ENCODE results near the gene NHERF2.

Gene NHERF2

DNA sequence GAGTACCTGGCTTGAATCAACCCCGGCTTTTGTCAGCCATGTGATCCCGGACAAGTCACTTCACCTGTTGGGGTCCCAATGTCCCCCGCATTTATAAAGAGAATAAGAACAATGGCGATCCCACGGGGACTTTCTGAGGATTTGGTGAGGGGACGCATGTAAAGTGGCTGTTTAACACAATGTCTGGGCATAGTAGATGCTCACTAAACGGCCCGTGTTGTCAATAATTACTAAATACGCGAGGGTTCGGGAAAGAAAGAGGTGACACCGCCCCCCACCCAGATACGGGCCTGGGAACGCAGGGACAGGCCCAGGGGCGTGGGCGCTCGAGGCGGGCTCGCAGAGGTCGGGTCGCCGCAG is 35.1 kb upstream of the NHERF2 start:
- DNase-seq, result no peak

DNA sequence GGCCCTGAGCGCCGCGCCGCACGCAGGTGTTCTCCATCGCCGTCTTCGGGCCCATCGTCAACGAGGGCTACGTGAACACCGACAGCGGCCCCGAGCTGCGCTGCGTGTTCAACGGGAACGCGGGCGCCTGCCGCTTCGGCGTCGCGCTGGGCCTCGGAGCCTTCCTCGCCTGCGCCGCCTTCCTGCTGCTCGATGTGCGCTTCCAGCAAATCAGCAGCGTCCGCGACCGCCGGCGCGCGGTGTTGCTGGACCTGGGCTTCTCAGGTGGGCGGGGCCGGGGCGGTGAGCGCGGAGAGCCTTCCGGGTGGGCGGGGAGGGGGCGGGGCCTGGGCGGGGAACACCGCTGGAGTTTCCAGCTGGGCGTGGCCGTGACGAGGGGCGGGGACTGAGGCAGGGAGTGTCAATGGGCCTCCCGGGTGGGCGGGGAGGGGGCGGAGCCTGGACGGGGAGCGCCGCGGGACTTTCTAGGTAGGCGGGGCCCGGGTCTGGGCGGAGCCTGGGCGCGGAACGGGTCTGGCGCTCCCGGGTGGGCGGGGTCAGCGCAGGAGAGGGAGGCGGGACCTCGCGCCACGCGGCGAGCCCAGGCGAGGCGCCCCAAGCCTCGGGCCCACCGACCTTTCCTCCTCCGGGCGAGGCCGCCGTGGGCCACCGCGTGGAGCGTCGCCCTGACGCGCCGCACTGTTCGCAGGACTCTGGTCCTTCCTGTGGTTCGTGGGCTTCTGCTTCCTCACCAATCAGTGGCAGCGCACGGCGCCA is 34.6 kb upstream of the NHERF2 start:
- DNase-seq, result no peak

DNA sequence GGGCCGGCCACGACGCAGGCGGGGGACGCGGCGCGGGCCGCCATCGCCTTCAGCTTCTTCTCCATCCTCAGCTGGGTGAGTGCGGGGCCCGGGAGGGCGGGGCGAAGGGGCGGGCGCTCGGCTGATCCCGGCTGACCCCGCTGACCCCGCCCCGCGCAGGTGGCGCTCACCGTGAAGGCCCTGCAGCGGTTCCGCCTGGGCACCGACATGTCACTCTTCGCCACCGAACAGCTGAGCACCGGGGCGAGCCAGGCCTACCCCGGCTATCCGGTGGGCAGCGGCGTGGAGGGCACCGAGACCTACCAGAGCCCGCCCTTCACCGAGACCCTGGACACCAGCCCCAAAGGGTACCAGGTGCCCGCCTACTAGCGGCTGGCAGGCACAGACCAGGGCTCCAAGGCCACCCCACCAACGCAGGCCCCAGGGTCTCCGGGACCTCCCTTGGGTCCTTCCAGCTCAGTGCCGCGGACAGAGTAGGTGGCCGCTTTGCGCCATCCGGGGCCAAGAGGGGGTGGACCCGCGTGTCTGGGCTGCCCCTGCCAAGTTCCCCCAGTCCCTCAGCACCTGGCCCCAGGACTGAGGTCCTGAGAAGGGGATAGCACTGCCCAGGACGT is 33.9 kb upstream of the NHERF2 start:
- no peak for DNase-seq

DNA sequence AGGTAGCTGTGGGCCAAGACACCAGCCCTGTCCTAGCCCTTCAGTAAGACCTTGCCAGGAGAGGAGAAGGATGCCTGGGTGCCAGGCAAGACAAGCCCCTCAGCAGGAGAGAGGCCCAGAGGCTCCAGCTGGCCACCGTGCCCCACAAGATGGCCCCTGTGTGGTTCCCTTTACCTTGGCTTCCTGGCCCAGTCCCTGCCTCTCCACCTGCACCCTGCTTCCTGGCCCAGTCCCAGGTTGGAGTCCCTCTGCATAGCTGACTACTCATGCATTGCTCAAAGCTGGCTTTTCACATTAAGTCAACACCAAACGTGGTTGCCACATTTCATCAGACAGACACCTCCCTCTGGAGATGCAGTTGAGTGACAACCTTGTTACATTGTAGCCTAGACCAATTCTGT is 33.0 kb upstream of the NHERF2 start:
- DNase-seq, result no peak

DNA sequence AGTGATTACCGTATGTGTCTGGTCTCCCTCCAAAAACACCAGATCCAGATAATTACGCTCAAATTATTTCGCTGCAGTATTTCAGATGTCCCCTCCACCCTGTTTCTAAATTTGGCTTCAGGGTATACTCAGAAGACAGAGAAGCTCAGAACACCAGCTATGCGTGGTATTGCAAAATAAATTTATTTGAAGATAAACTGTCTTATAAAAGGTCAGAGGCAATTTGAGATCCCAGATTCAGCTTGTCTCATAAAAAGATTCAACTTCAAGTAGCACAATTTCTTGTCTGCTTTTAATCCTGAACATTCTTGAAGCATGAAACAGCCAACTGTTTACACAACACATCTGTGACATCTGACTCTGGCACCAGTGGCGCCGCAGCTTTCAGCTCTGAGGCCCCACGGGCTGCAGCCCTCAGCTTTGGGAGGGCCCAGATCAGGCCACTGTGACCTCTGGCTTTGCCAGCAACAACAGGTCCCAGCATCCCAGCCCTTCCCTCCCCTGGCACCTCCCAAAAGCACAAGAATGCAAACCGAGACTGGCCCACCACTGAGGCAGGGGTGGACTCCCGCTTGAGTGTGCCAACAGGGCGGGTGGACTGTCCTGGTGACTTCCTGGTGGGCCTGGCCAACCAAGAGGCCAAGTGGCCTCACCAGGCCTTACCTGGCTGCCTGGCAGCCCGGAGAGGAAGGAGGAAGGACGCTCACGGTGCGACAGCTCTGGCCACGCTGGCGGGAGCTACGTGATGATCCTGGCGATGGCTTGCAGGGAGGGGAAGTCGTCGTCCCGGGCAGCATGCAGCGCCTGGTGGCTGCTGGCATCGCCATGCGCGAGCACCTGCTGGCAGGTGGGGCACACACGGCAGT is 29.0 kb upstream of the NHERF2 start:
- no peak for DNase-seq

DNA sequence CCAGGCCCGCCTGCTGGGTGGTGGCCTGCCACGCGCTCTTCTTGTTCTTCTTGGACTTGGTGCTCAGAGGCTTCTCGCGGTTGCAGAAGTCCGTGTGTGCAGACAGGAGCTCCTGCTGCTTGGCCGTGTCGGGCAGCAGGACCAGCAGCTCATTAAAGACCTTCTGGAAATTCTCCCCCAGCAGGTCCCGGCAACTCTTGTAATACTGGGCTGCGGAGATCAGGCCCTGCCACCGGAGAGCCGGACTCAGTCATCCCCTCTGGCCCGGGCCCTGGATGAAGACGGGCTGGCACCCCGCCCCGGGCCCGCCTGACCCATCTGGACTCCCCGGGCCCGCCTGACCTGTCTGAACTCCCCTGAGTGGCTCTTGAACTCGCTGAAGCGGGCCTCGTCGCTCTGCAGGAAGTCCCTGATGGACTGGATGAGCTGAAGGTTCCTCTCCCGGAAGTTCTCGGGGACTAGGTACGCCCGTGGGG is 28.3 kb upstream of the NHERF2 start:
- DNase-seq, result no peak

DNA sequence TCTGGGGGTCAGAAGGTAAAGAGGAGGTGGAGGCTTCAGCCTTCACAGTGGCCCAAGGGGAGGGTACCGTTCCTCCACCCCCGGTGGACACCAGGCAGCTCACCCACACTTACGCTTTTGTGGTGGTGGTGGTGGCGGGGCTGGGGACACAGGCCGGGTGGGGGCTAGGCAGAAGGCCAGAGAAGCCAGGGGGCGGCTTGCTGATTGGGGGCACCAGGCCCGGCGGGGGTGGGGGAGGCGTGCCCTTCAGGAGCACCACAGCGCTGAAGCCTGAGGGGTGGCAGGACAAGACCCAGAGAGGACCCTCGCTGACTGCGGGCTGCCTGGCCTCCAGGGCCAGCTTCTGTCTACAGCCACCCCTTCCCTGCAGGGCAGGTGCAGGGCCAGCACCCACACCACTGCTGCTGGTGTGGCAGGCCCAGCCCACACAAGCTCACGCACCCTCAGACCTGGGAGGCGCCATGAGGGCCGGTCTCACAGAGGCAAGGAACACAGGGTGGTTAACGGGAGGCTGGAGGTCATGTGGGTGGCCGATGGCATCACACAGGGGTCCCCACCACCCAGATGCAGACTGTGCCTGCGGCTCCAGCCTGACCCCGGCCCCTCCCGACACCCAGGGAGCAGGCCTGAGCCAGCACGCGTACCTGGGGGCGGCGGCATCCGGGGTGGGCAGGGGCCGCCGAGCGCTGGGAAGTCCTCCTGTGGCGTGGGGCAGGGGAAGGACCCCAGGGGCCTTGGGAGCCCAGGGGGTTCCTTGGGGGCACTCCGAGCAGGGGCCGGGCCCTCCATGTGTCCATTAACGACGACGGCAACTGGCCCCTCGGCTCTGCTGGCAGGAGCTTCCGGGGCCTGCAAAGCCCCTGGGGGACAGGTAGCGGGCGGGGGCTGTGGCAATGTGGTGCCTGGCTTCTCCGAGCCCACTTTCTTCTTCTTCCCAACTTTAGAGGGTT is 27.6 kb upstream of the NHERF2 start:
- DNase-seq, result no peak

DNA sequence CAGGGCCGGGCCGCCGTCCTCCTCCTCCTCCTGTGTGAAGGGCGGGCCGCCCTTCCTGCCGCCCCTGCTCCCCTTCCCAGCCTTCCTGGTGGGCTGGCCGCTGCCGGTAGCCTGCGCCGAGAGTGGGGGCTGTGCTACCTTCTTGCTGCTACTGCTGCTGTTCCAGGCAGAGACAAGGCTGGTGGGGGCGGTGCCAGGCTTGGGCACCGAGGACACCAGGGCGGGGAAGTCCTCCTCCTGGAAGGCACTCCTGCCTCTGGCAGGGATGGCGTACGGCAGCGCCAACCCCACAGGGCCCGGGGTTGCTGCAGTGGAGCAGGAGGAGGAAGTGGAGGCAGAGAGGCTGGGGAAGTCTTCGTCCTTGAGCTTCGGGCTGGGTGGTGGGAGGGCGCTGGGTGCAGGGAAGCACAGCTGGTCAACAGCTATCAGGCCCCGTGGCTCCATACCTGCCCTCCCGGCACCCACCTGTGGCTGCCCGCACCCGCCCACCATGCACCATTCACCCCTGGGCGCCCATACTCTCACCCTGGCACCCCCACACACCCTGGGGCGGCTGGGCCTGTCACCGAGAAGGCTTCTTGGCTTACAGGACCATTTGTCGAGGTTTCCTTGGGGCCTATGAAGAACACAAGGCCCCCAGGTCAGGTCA is 26.7 kb upstream of the NHERF2 start:
- no peak for DNase-seq

DNA sequence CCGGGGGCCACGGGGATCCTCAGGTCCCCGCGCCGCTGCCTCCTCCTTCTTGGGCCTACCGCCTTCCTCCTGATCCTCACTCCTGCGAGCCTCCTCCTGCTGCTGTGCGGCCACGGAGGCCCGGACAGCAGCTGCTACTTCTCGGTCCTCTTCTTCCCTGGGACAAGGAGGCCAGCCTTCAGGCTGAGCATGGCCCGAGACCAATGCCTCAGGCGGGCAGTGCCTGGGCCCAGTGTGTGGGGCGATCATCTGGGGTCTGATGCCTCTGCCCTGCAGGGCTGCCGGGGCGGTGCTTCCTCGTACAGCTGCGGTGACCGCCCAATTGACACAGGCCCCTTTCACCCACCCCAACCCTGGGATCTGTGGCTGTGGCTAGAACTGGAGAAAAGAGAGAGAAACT is 25.7 kb upstream of the NHERF2 start:
- DNase-seq, result no peak

DNA sequence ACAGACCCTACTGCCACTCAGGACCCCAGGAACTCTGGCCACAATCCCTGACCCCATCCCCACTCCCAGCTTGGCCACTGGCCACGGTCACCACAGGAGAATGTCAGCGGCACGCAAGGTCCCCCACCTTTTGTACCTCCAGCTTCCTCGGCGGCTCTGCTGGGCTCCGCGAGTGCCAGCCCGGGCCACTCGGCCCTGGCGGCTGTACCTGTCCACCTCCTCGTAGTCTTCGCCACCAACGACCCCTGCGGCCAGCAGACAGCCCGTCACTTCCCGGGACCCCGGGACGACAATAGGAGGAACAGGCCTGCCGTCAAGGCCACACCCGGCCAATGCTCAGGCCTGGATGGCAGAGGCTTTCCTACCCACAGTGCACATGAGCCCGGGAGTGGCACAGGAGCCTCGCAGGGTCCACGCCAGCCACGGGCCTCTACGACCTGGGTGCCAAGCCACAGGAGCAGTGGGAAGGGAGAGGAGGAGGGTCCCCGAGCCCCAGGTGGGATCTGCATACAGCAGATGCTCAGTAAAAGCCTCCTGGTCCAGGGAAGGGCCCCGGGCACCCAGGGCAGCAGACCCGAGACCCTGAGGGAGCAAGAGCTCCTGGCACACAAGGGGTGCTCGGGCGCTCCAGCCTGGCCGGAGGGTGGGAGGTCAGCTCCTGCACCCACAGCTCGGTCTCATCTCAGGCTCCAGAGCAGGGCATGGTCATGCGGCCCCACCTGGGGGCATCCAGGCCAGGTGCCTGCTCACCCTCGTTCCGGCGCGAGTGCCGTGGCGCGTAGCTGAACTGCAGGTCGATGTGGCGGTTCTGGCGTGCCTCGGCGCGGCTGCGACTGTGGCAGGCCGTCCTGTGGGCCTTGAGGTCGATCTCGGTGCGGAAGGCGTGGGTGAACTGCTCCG is 25.0 kb upstream of the NHERF2 start:
- DNase-seq, result no peak

DNA sequence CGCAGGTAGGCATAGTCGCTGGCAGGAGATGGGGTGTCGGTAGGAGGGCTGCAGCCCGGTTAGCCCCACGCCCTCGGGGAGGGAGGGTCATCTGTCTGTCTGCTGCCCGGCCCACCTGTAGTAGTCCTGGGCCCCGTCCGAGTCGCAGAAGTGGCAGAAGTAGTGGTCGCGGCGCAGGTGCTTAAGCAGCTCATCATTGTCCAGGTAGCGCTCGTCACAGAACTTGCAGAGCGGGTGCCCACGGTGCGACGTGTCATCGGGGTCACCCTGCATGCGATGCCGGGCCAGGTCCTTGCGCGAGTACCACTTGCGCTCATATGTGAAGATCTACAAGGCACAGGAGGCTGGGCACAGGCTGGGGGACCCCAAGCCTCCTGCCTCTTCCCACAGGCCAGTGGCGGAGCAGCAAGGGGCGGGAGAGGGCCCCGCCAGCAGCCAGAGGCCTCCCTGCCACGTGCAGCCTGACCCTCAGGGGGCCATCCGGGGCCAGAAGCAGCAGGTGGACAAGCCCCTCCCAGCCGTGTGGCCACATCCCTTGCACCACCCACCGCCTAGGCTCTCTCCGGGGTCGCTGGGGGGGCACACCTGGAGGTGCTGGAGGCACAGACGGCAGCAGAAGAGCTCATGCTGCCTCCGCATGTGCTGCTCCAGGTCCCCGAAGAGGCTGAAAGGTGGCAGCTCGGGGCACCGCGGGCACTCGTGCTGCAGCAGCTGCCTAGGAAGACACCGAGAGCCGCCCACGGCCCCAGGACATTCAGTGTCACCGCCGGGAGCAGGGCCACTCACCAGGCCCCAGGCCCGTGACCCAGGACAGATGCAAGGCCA is 24.1 kb upstream of the NHERF2 start:
- no peak for DNase-seq

DNA sequence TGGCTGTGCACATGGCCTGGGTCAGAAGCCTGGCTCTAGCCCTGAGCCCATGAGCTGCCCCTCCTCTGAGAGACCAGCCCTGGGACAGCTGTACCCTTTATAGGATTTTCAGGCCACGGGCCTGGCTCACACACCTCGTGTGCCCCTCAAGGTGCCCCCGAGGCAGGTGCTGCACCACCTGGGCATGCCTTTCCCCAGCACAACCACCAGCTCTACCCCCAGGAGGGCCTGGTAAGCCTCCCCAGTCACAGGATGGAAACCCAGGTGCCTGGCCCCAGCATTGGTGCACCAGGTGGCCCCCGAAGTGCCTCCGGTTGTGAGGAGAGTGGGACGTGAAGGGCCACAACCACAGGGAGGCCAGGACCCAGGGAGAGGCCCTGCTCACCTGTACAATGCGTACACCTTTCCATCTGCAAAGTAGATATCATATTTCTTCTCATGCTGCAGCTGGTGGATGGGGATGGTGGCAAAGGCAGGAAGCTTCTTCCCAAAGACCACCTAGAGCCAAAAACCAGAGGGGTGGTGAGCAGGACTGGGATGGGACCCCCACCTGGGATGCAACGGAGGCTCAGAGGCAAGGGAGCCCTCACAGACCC is 23.4 kb upstream of the NHERF2 start:
- no peak for DNase-seq

DNA sequence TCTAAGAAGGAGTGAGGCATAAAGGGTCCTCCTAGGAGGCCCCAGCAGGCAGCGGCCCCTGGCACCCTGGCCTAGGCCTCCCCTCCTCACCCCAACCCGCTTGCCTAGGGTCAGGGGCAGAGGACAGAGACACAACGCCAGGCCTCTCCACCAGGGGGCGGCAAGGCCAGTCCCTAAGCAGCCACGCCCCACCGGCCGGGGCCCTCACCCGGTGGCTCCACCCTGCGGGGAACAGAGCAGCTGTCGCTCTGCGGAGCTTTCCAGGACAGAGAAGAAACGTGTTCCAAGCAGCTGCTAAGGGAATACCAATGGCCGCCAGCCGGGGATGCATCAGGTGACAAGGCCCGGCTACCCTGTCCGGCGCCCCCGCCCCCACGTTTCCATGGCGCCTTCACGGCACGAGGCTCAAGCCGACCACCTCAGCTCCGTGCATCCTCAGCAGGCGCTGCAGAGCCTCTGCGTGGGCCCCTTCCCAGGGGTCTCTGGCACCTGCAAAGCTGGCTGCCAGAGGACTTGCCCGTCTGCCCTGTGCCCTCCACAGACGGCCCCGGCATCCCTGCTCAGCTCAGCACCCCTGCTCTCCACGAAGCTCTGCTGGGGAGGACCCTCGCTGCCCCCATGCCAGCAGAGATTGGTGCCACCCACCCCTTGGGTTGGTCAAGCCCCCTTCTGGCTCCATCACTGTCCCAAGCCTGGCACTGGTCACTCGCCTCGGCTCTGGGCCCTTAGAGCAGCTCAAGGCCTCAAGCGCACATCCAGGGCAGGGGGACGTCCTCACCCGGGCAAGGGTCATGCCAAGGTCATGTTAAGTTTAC is 22.7 kb upstream of the NHERF2 start:
- DNase-seq, result peak; percentile 85

DNA sequence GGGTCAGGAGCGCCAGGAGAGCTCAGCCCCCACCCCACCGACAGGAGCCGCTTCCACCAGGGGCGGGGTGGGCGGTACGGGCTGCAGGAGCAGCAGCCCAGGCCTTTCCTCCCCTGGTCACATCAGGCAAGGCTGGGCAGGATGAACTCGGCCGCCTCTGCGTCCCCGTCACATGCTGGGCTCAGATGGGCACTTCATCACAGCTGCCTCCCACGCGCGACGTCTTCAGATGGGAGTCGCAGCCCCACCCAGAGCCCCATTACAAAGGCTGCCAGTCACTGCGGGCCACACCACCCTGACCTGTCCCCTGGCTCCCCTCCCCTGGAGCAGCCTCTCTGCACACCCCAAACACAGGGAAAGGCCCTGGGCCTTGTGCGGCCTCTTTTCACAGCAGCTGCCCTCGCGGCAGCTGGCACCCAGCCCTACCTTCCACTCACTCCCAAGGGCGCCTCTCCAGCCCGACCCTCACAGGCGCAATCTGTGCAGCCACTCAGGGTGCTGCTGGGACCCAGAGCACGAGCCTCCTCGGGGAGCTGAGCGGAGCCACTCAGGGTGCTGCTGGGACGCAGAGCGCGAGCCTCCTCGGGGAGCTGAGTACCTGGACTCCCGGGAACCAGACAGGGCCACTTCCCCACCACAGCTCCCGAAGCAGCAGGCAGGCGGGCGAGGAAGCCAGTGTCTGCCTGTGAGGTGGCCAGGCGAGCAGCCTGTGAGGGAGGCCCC is 21.7 kb upstream of the NHERF2 start:
- no peak for DNase-seq

DNA sequence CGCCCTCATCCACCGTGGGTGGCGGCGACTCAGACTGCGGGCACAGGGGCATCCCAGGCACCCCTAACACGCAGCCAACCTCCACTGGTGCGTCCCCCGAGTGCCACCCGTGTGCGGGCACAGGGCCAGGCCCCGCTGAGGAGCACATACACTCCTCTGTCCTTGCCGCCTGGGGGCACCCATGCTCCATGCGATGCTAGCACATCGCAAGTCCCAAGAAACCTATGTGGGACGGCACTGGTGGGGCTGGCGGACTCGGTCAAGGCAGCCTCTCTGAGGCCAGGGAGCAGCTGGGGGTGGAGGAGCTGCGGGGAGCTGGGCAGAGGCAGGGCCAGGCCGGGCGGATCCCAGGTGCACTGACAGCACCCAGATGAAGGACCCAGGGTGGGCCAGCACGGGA is 21.1 kb upstream of the NHERF2 start:
- DNase-seq, result no peak

DNA sequence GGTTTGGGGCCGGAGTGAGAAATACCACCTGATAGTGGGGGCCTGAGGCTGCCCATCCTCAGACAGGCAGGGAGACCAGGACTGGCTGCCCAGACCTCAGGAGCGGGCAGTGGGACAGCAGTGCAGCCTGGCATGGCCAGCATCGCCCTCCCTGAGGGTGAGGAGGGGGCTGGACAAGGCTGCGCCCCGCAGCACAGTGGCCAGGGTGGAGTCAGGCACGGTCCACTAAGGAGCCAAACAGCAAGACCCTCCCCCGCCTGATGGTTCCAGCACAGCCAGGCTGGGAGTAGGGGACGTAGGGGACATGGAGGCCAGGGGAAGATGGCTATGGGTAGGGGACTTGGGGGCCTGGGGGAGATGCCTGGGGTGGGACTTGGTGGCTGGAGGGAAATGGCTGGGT is 20.4 kb upstream of the NHERF2 start:
- DNase-seq, result no peak

DNA sequence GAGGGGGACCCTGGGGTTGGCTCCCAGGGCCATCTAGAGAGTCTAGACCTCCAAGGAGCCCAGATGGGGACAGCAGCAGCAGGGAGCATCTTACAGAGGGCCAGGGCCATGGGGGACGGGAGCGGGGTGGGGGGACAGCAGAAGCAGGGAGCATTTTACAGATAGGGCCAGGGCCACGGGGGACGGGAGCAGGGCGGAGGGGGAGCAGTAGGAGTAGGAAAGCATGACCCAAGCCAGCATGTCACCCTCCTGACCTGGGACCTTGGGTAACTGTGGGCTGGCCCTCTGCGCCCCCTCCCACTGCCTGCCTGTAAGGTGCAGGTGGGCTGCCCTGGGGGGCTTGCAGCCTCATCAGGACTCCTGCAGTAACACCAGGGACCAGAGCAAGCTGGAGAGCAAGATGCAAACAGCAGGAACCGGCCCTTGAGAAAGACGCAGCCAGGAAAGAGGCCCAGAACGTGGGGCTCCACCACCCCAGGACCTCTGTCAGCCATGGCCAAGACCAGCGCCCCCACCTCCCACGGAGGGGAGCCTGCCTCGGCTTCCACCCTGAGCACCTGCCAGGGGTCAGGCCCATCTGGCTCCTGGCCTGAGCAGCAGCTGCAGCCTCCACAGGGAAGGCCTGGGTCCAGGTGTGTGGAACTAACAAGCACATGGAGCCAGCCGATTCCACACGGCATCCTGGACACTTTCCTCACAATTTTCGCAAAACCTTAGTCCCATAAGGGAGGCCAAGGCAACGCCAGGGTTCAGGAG is 19.4 kb upstream of the NHERF2 start:
- no peak for DNase-seq
